Body of pancreas (tissue), 4 donors: ENCODE measurements around the gene AGAP1. TPM values are rescaled to one million over a fixed set of nuclear protein-coding genes. Genes with fewer than 3 reads are reported as not detected.
"Not testable (repeated sequence)": the region's sequence is repeated elsewhere in the genome, so short reads cannot be mapped to it uniquely, and the experiment has no call there.

Experiments
- ATAC-seq: fragments of 150-250 bp; one replicate; pipeline ENCODE4 v1.9.1; 2016
- DNase-seq, 4 donors: peaks; one replicate each; pipeline ENCODE4 v3.0.0-alpha.2; 2019
- H3K27ac ChIP-seq, 4 donors: fragments of 200-600 bp; sonication (generic); 1 replicate in 3 of 4; 2 replicates in 1 of 4; pipeline versions ENCODE4 v1.5.1 to v1.6.1; 2016 to 2019; ENCODE audit warnings: mild to moderate bottlenecking in 1 of 4, mixed read lengths in 1 of 4, moderate library complexity in 1 of 4
- H3K27me3 ChIP-seq, 2 donors: fragments of 200-600 bp; sonication (generic); one replicate each; pipeline ENCODE4 v1.6.0; 2016; ENCODE audit warnings: mild to moderate bottlenecking in 1 of 2
- H3K36me3 ChIP-seq, 2 donors: fragments of 200-600 bp; sonication (generic); replicated peaks in 1 of 2; 2 replicates each; pipeline ENCODE4 v1.5.1; 2016; ENCODE audit warnings: low read depth in 2 of 2; ENCODE audit not compliant: insufficient read depth in 1 of 2
- H3K4me1 ChIP-seq: fragments of 200-600 bp; sonication (generic); one replicate; pipeline ENCODE4 v1.6.0; 2016
- H3K4me3 ChIP-seq, 2 donors: fragments of 200-600 bp; sonication (generic); 1 replicate in 1 of 2; 2 replicates in 1 of 2; pipeline ENCODE4 v1.5.1; 2016 to 2019
- H3K9me3 ChIP-seq, 3 donors: fragments of 200-600 bp; sonication (generic); 1 replicate in 2 of 3; 2 replicates in 1 of 3; pipeline ENCODE4 v1.5.1; 2016
- POLR2A ChIP-seq, 3 donors: fragments of 450-650 bp; IDR thresholded peaks; one replicate each; pipeline ENCODE4 v1.6.1; 2016; ENCODE audit warnings: antibody characterized with exemption in 3 of 3, mild to moderate bottlenecking in 2 of 3
- WGBS, 2 donors: methylation state at CpG; one replicate each; pipeline ENCODE4 v1.1.5; 2017; 5-methylcytosine and 5-hydroxymethylcytosine counted together
- intact Hi-C: fragments of 100-400 bp; cut with DNase I; formaldehyde crosslinking; loops from one replicate; pipeline ENCODE4 v1.15.1; 2023
- total RNA-seq, 2 donors: library from RNA; depleted of rRNA; stranded (reverse); fragments of >200 nt; gene quantifications; one replicate each; pipeline ENCODE4 v1.1.0, GENCODE V29; 2016
- TF ChIP-seq, protein P1 (sequence below), 7 experiments: fragments of 450-650 bp in 4 of 7; fragments of 200-600 bp in 3 of 7; sonication (generic) in 3 of 7; IDR thresholded peaks; one replicate each; pipeline ENCODE4 v1.5.1; 2016 to 2019; ENCODE audit warnings: antibody characterized with exemption in 7 of 7

Gene AGAP1
- total RNA-seq, 2 donors from 2014 or later: 21.3 to 32.6 TPM

DNA sequence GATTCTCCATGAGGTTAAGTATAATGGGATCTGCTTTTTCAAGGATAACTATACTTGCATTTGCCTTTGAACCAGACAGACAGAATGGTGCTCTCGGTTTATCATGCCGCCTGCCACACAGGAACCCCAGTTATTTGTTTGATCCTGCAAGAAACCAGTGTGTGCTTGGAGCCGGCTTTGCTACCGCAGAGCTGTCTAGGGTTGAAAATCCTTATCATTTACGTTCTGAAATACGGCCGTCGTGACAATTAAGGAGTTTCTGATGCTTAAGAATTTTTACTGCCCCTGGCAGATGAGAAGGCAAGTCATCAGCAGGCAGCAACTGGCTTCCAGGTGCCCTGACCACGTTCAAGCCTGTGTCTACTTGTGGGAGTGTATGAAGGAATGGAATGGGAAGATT, 562.3 kb downstream of the AGAP1 start:
- TF ChIP-seq POLR2A (IDR thresholded peaks at IDR 0.05): no peak
- TF ChIP-seq, protein P1, sequence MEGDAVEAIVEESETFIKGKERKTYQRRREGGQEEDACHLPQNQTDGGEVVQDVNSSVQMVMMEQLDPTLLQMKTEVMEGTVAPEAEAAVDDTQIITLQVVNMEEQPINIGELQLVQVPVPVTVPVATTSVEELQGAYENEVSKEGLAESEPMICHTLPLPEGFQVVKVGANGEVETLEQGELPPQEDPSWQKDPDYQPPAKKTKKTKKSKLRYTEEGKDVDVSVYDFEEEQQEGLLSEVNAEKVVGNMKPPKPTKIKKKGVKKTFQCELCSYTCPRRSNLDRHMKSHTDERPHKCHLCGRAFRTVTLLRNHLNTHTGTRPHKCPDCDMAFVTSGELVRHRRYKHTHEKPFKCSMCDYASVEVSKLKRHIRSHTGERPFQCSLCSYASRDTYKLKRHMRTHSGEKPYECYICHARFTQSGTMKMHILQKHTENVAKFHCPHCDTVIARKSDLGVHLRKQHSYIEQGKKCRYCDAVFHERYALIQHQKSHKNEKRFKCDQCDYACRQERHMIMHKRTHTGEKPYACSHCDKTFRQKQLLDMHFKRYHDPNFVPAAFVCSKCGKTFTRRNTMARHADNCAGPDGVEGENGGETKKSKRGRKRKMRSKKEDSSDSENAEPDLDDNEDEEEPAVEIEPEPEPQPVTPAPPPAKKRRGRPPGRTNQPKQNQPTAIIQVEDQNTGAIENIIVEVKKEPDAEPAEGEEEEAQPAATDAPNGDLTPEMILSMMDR (IDR thresholded peaks at IDR 0.05): no peak
- ATAC-seq (no peak), DNase-seq (no peak)
- Histone ChIP-seq H3K4me1 (no peaks in the 10 kb centered on the region), H3K4me3 (no peak overlapping the region), H3K27me3 (no peaks in the 10 kb centered on the region), H3K36me3 (no peaks in the 10 kb centered on the region), H3K9me3 (no peaks in the 10 kb centered on the region), H3K27ac (no peak overlapping the region)
- intact Hi-C loops: no loop called here
- WGBS, 2 donors: 93 to 96% methylated on average over 9 of the region's 9 CpGs

DNA sequence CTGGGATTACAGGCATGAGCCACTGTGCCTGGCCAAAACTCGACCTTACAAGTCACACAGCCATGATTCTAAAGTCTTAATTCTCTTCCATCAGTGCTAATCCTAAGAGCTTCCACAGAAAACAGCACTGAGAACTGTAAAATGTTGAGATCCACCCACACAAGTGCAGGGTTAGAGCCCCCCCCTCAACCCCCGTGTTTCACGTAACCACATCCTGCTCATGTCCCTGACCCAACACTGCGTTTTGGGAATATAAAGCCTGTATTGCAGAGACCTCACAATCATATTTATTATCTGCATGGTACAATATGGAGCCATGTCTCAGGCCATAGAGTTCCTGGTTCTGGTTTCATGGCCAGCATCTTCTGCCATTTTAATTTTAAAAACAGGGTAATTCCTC, 563.5 kb downstream of the AGAP1 start:
- 93 to 97% methylated on average over 4 of the region's 4 CpGs for WGBS, 2 donors
- intact Hi-C loops: no loop called here

DNA sequence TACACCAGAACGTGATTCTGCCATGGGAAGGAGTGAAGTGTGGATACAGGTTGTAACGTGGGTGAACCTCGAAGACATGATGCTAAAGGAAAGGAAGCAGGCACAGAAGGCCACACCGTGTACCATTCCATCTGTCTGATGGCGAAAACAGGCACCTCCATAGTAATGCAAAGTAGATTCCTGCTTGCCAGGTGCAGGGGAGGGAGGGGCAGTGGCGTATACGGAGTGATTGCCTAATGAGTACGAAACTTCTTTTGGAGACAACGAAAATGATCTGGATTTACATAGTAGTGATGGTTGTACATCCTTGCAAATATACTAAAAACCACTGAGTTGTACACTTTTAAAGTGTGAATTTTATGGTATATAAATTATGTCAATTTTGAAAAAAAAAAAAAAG, 567.7 kb downstream of the AGAP1 start:
- H3K9me3 ChIP-seq: no peaks in the 10 kb centered on the region
- intact Hi-C loops: no loop called here
- DNase-seq (no peak), ATAC-seq (no peak)
- no peaks in the 10 kb centered on the region for H3K27me3 ChIP-seq
- no peaks in the 10 kb centered on the region for H3K36me3 ChIP-seq
- H3K27ac ChIP-seq: no peak overlapping the region
- H3K4me3 ChIP-seq: no peak overlapping the region
- no peaks in the 10 kb centered on the region for H3K4me1 ChIP-seq
- WGBS, 2 donors: 68 to 70% methylated on average over 8 to 9 of the region's 9 CpGs
- no peak for TF ChIP-seq POLR2A (IDR thresholded peaks at IDR 0.05)
- TF ChIP-seq, protein P1 (IDR thresholded peaks at IDR 0.05): no peak

More for the DNA sequence above, 563.5 kb downstream of the AGAP1 start:
- DNase-seq (no peak), ATAC-seq (no peak)
- no peak for TF ChIP-seq POLR2A (IDR thresholded peaks at IDR 0.05)
- TF ChIP-seq, protein P1 (IDR thresholded peaks at IDR 0.05): no peak
- Histone ChIP-seq H3K4me1 (no peaks in the 10 kb centered on the region), H3K27me3 (no peaks in the 10 kb centered on the region), H3K27ac (no peak overlapping the region), H3K4me3 (no peak overlapping the region), H3K9me3 (no peaks in the 10 kb centered on the region), H3K36me3 (no peaks in the 10 kb centered on the region)

DNA sequence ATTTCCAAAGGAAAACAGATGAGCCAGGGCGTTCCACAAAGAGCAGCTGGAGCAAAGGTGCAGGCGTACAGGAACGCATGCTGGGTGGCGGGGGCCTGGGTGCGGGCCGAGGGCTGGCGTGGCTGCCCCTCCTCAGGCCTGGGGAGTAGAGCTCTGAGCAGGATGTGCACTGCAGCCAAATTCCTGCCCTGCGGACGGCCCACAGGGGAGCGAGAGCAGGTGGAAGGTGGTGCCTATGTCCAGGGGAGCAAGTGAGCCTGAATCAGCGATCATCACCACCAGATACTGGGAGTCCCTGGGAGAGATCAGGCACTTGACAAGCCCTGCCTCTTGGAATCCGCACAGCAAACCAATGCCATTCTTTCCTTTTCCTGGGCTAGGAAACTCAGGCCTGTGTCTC, 568.1 kb downstream of the AGAP1 start:
- intact Hi-C loops: no loop called here
- H3K36me3 ChIP-seq: no peaks in the 10 kb centered on the region
- WGBS, 2 donors: 84 to 91% methylated on average over 11 to 12 of the region's 12 CpGs
- DNase-seq (no peak), ATAC-seq (no peak)
- H3K27ac ChIP-seq: no peak overlapping the region
- H3K4me3 ChIP-seq: no peak overlapping the region
- no peaks in the 10 kb centered on the region for H3K4me1 ChIP-seq
- TF ChIP-seq, protein P1 (IDR thresholded peaks at IDR 0.05): no peak
- no peak for TF ChIP-seq POLR2A (IDR thresholded peaks at IDR 0.05)
- H3K9me3 ChIP-seq: no peaks in the 10 kb centered on the region
- no peaks in the 10 kb centered on the region for H3K27me3 ChIP-seq

DNA sequence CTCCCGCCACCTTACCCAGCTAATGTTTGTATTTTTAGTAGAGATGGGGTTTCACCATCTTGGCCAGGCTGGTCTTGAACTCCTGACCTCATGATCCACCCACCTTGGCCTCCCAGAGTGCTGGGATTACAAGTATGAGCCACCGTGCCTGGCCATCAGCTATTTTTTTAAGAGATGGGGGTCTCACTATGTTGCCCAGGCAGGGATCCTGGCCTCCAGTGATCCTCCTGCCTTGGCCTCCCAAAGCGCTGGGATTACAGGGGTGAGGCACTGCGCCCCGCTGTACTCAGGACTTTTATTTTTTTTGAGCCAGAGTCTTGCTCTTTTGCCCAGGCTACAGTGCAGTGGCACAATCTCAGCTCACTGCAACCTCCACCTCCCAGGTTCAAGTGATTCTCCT, 569.0 kb downstream of the AGAP1 start:
- DNase-seq, ATAC-seq, H3K9me3 ChIP-seq, H3K27ac ChIP-seq, H3K4me1 ChIP-seq, H3K36me3 ChIP-seq, intact Hi-C loops, H3K27me3 ChIP-seq, H3K4me3 ChIP-seq: not testable (repeated sequence)
- 98 to 100% methylated on average over 5 of the region's 5 CpGs for WGBS, 2 donors
